GM12874 (cell line): ENCODE measurements around the gene BSG.

Experiments
- TF ChIP-seq, protein P1 (sequence below): IDR thresholded peaks from 2 replicates; pipeline ENCODE4 v1.5.1; 2011; ENCODE audit warnings: low read depth, mild to moderate bottlenecking, control low read depth, low read length, moderate library complexity; ENCODE audit not compliant: insufficient read depth

The BSG gene

GRCh38 chr19:625257-625656, 52.9 kb downstream of the BSG start:
- TF ChIP-seq, protein P1, sequence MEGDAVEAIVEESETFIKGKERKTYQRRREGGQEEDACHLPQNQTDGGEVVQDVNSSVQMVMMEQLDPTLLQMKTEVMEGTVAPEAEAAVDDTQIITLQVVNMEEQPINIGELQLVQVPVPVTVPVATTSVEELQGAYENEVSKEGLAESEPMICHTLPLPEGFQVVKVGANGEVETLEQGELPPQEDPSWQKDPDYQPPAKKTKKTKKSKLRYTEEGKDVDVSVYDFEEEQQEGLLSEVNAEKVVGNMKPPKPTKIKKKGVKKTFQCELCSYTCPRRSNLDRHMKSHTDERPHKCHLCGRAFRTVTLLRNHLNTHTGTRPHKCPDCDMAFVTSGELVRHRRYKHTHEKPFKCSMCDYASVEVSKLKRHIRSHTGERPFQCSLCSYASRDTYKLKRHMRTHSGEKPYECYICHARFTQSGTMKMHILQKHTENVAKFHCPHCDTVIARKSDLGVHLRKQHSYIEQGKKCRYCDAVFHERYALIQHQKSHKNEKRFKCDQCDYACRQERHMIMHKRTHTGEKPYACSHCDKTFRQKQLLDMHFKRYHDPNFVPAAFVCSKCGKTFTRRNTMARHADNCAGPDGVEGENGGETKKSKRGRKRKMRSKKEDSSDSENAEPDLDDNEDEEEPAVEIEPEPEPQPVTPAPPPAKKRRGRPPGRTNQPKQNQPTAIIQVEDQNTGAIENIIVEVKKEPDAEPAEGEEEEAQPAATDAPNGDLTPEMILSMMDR, result no peak

DNA sequence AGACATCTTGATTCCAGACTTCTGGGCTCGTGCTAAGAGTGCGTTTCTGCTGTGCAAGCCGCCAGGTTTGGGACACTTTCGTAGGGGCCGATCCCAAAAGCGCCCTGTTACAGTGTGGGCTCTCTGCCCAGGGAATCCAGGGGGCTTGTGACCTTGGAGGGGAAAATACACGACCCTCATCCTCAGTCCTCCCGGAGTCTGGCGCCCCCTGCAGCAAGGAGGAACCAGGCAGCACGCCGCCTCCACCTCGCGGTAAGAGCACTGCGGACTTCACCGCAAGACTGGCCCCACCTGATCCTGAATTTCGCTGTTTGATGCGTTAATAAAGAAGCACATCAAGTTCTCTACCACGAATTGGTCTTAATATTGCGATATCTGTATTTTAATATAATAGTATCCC, 55.8 kb downstream of the BSG start:
- TF ChIP-seq, protein P1, result peak; percentile 44; the same call in 1 of the 2 replicates

DNA sequence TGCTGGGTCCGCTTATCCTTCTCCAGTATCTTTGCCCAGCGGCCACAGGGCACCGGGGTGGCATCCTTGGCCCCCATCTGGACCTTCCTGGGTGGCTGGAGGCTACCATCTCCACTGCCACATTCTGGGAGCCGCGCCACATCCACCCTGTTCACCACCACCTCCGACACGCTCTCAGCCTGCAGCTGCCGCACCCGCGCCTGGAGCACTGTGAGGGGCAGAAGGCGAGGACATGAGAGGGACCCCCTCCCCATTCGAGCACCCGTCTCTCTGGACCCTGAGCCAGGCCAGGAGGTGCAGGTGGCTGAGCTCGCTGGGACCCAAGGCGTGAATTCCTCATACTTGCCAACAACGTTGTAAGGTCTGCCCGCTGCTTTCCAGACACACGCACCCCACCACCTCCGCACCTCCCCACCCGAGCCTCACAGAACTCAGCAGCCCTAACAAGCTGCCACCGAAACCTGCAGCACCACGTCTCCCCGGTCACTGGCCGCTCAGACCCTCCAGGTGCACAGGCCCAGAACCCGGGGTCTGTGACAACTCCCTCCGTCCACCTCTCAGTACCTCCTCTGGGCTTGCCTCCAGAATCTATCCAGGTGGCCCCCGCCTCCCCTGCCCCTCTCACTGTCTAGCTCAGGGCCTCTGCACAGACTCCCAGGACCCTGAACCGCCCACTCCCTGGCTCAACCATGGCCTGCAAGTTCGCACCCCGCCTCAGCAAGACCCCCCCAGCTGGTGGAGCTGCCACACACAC, 57.7 kb downstream of the BSG start:
- TF ChIP-seq, protein P1, result no peak

GRCh38 chr19:632579-633067, 60.2 kb downstream of the BSG start:
- TF ChIP-seq, protein P1, result no peak
